ENCODE results near the gene TP53I11. TPM values are rescaled to one million over a fixed set of nuclear protein-coding genes. Genes with fewer than 3 reads are reported as not detected.

Gene TP53I11
- total RNA-seq, 1 experiment from 2014 or later = 94.2 TPM

DNA sequence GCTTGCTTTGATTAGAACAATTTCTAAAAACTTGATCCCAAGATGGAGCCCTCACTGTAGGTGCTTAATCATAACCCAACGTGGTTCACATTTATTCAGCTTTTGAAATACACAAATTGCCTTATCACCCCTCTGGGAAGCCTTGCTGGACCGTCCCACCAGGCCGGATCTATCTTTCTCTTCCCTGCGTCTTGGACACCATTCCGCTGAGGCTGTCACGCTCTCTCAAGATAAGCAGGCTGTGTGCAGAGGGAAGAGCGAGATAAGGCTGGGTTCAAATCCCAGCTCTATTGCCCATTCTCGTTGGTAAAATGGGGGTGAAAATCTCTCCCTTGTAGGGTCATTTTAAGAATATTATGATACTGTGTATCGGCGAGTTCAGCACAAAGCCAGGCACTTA lies 20.5 kb upstream of the TP53I11 start:
- no peak overlapping the region for H3K27ac ChIP-seq (ENCODE audit: insufficient read length, low read depth, low read length)
- H3K4me1 ChIP-seq (ENCODE audit: insufficient read depth, low read length) = no peaks in the 10 kb centered on the region; the same call in 1 of the 2 replicates
- no peak overlapping the region for H3K9ac ChIP-seq (ENCODE audit: extremely low read depth, insufficient read length, low read length)
- no peaks in the 10 kb centered on the region for H3K23me2 ChIP-seq (ENCODE audit: insufficient read length, low read depth, low read length, poor library complexity, severe bottlenecking)
- no peak overlapping the region for H2BK120ac ChIP-seq (ENCODE audit: low read depth, low read length, poor library complexity, severe bottlenecking)
- no CpG with 5 or more reads among the region's 10 CpGs for WGBS (ENCODE audit: extremely low coverage, insufficient read length, low lambda C conversion rate)
- H4K91ac ChIP-seq (ENCODE audit: insufficient read length, low read depth, low read length) = no peak overlapping the region
- H3K56ac ChIP-seq (ENCODE audit: insufficient read length, low read depth, low read length) = no peak overlapping the region
- Mint-ChIP-seq H3K4me3 (no peak overlapping the region), H3K4me1 (peaks cover 34 to 38% of the 10 kb centered on the region in 2 experiments), H3K27ac (no peak overlapping the region), H3K9me3 (no peaks in the 10 kb centered on the region), H3K36me3 (ENCODE audit: insufficient read depth in 1 of 3, low read depth in 3 of 3) (no peaks in the 10 kb centered on the region), H3K27me3 (ENCODE audit: low read depth) (peaks cover 4% of the 10 kb centered on the region)
- no peak overlapping the region for H3K4ac ChIP-seq (ENCODE audit: low read depth, low read length)
- H3K9me3 ChIP-seq (ENCODE audit: control insufficient read depth, low read depth, low read length) = no peaks in the 10 kb centered on the region
- H2BK20ac ChIP-seq (ENCODE audit: low read depth, low read length, poor library complexity, severe bottlenecking) = no peak overlapping the region
- H4K20me1 ChIP-seq (ENCODE audit: control insufficient read depth, insufficient read depth, insufficient read length) = no peaks in the 10 kb centered on the region
- no peak overlapping the region for H2AK5ac ChIP-seq (ENCODE audit: insufficient read length, low read length)
- TF ChIP-seq, protein P1, sequence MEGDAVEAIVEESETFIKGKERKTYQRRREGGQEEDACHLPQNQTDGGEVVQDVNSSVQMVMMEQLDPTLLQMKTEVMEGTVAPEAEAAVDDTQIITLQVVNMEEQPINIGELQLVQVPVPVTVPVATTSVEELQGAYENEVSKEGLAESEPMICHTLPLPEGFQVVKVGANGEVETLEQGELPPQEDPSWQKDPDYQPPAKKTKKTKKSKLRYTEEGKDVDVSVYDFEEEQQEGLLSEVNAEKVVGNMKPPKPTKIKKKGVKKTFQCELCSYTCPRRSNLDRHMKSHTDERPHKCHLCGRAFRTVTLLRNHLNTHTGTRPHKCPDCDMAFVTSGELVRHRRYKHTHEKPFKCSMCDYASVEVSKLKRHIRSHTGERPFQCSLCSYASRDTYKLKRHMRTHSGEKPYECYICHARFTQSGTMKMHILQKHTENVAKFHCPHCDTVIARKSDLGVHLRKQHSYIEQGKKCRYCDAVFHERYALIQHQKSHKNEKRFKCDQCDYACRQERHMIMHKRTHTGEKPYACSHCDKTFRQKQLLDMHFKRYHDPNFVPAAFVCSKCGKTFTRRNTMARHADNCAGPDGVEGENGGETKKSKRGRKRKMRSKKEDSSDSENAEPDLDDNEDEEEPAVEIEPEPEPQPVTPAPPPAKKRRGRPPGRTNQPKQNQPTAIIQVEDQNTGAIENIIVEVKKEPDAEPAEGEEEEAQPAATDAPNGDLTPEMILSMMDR (conservative IDR thresholded peaks at IDR 0.05) = no peak
- no peak overlapping the region for H3T11ph ChIP-seq (ENCODE audit: low read length)
- no peak overlapping the region for H2BK12ac ChIP-seq (ENCODE audit: insufficient read length, low read depth, low read length)
- no peak overlapping the region for H4K8ac ChIP-seq (replicated peaks; ENCODE audit: insufficient read length, low read depth, low read length)
- no peaks in the 10 kb centered on the region for H3K79me1 ChIP-seq (ENCODE audit: insufficient read depth, low read depth, low read length, poor library complexity, severe bottlenecking)
- no peak for DNase-seq
- H3K23ac ChIP-seq (ENCODE audit: insufficient read length, low read depth, low read length) = no peak overlapping the region
- H3K27me3 ChIP-seq (ENCODE audit: insufficient read depth, low read length) = peaks cover 2% of the 10 kb centered on the region; the same call in 1 of the 2 replicates
- H2BK5ac ChIP-seq (ENCODE audit: insufficient read length, low read length) = no peak overlapping the region
- no peak overlapping the region for H3K18ac ChIP-seq (ENCODE audit: insufficient read length, low read depth, low read length)
- no peak overlapping the region for H2AFZ ChIP-seq (ENCODE audit: low read length)
- no peak overlapping the region for H3K4me2 ChIP-seq (ENCODE audit: insufficient read depth, insufficient read length, low read length)
- H3K14ac ChIP-seq (ENCODE audit: insufficient read depth, low read length) = no peak overlapping the region
- H3K79me2 ChIP-seq (ENCODE audit: insufficient read depth, low read length) = no peaks in the 10 kb centered on the region
- no peak overlapping the region for H2BK15ac ChIP-seq (ENCODE audit: low read depth, low read length)
- H4K5ac ChIP-seq (ENCODE audit: insufficient read length, low read depth, low read length) = no peak overlapping the region
